Hepatocyte (in vitro differentiated cells): ENCODE results near the gene VEPH1.

Experiments
- EZH2phosphoT487 ChIP-seq: fragments of 200-600 bp; sonication (generic); IDR thresholded peaks from one replicate; pipeline ENCODE4 v1.6.1; 2018; ENCODE audit warnings: antibody characterized with exemption, mild to moderate bottlenecking, low read depth, moderate library complexity; ENCODE audit not compliant: unreplicated experiment, severe bottlenecking
- TF ChIP-seq, protein P1 (sequence below): fragments of 200-600 bp; sonication (generic); IDR thresholded peaks from 2 replicates; pipeline ENCODE4 v1.5.1; 2016; ENCODE audit warnings: antibody characterized with exemption, mild to moderate bottlenecking; ENCODE audit not compliant: poor library complexity

DNA sequence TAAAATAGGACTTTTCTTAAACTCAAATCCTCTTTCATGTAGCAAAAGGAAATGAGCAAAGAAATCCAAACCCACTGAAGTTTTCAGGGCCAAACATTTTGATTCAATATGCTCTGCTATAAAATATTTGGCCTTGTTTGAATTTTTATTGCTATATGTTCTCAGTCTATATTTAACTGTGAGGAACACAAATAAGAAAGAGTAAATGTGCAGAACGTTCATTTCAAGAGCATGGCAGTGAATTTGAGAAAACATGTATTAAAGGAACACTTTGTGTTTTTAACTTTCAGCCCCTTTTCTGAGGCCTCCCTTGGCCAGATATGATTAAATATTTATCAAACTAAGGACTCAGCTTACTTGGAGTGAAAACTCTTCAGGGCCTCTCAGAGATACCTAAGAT lies 218.5 kb downstream of the VEPH1 start:
- TF ChIP-seq, protein P1, sequence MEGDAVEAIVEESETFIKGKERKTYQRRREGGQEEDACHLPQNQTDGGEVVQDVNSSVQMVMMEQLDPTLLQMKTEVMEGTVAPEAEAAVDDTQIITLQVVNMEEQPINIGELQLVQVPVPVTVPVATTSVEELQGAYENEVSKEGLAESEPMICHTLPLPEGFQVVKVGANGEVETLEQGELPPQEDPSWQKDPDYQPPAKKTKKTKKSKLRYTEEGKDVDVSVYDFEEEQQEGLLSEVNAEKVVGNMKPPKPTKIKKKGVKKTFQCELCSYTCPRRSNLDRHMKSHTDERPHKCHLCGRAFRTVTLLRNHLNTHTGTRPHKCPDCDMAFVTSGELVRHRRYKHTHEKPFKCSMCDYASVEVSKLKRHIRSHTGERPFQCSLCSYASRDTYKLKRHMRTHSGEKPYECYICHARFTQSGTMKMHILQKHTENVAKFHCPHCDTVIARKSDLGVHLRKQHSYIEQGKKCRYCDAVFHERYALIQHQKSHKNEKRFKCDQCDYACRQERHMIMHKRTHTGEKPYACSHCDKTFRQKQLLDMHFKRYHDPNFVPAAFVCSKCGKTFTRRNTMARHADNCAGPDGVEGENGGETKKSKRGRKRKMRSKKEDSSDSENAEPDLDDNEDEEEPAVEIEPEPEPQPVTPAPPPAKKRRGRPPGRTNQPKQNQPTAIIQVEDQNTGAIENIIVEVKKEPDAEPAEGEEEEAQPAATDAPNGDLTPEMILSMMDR, result no peak
- TF ChIP-seq EZH2phosphoT487, result no peak
